HepG2 (cell line): ENCODE measurements around the gene CCDC77.

Source experiments
- EP300 ChIP-seq, 3 experiments: sonication (generic) in 1 of 3; formaldehyde crosslinking in 1 of 3; IDR thresholded peaks; 2 replicates each; pipeline versions ENCODE4 v1.5.1 to v1.6.1; 2011 to 2020; ENCODE audit warnings: low read depth in 2 of 3, low read length in 2 of 3, borderline replicate concordance in 1 of 3, improper control_type of control experiment in 1 of 3, mild to moderate bottlenecking in 1 of 3, missing genetic modification reagents in 1 of 3, moderate library complexity in 1 of 3
- FOXK2 ChIP-seq: fragments of 450-650 bp; IDR thresholded peaks from 2 replicates; pipeline ENCODE4 v1.6.1; 2016
- FOXM1 ChIP-seq: sonication (generic); formaldehyde crosslinking; IDR thresholded peaks from 2 replicates; pipeline ENCODE4 v1.5.0; 2020; ENCODE audit warnings: missing genetic modification reagents
- HOXA9 ChIP-seq: sonication (generic); formaldehyde crosslinking; IDR thresholded peaks from 2 replicates; pipeline ENCODE4 v1.8.1; 2022; ENCODE audit warnings: missing genetic modification reagents, mild to moderate bottlenecking, moderate library complexity, borderline replicate concordance
- NFYB ChIP-seq: sonication (generic); formaldehyde crosslinking; IDR thresholded peaks from 2 replicates; pipeline ENCODE4 v1.4.0; 2020; ENCODE audit warnings: missing genetic modification reagents
- SOX6 ChIP-seq, 2 experiments: fragments of 450-650 bp in 1 of 2; sonication (generic) in 1 of 2; formaldehyde crosslinking in 1 of 2; IDR thresholded peaks; 2 replicates each; pipeline versions ENCODE4 v1.4.0 to v1.6.1; 2017 to 2020; ENCODE audit warnings: antibody characterized with exemption in 1 of 2, mild to moderate bottlenecking in 1 of 2, missing genetic modification reagents in 1 of 2
- ZNF574 ChIP-seq: sonication (generic); formaldehyde crosslinking; IDR thresholded peaks from 2 replicates; pipeline ENCODE4 v1.4.0; 2020; ENCODE audit warnings: missing genetic modification reagents
- ZNF839 ChIP-seq: sonication (generic); formaldehyde crosslinking; IDR thresholded peaks from 2 replicates; pipeline ENCODE4 v1.4.0; 2020; ENCODE audit warnings: missing genetic modification reagents, mild to moderate bottlenecking, borderline replicate concordance

- TF ChIP-seq EP300 (IDR thresholded peaks at IDR 0.05; ENCODE audit: low read depth in 2 of 2, low read length in 2 of 2) (no peak), EP300 (CRISPR knock-in tag; IDR thresholded peaks at IDR 0.05; ENCODE audit: borderline replicate concordance) (no peak), ZNF839 (CRISPR knock-in tag) (no peak), FOXK2 (no peak), NFYB (no peak), FOXM1 (CRISPR knock-in tag) (no peak), HOXA9 (CRISPR knock-in tag) (no peak), ZNF574 (CRISPR knock-in tag) (no peak), SOX6 (IDR thresholded peaks at IDR 0.05) (no peak), SOX6 (CRISPR knock-in tag; IDR thresholded peaks at IDR 0.05) (no peak)
Observed at GRCh38 chr12:414859-415258, 13.4 kb downstream of the CCDC77 start.
